WERI-Rb-1 (cell line): Measurements from ENCODE around the gene SDR42E2.

Source experiments
- DNase-seq: peaks from one replicate; pipeline ENCODE4 v3.0.0-alpha.2; 2020
- H3K27ac ChIP-seq: fragments of 250-450 bp; sonication (Bioruptor Pico); 2 replicates; pipeline ENCODE4 v1.5.1; 2020; ENCODE audit warnings: mild to moderate bottlenecking, moderate library complexity
- H3K27me3 ChIP-seq: fragments of 250-450 bp; sonication (Bioruptor Pico); 2 replicates; pipeline ENCODE4 v1.5.1; 2021; ENCODE audit warnings: mild to moderate bottlenecking, low read depth, moderate library complexity; ENCODE audit not compliant: insufficient read depth, severe bottlenecking
- H3K36me3 ChIP-seq: fragments of 250-450 bp; sonication (Bioruptor Pico); 2 replicates; pipeline ENCODE4 v1.5.1; 2020; ENCODE audit warnings: mild to moderate bottlenecking, moderate library complexity
- H3K4me3 ChIP-seq: 2 replicates; pipeline ENCODE4 v1.5.1; 2011; ENCODE audit warnings: low read depth, mild to moderate bottlenecking, control low read depth, low read length
- H3K9me3 ChIP-seq: fragments of 250-450 bp; sonication (Bioruptor Pico); 2 replicates; pipeline ENCODE4 v1.5.1; 2021; ENCODE audit warnings: mild to moderate bottlenecking, moderate library complexity; ENCODE audit not compliant: severe bottlenecking
- CTCF ChIP-seq: IDR thresholded peaks from 2 replicates; pipeline ENCODE4 v1.5.1; 2011; ENCODE audit warnings: low read depth, mild to moderate bottlenecking, control low read depth, inconsistent platforms, low read length

SDR42E2 gene

GRCh38 chr16:22161999-22162655, at the start of gene SDR42E2:
SDR42E2 (plus strand) TSS chr16:22162506; CDS start chr16:22165583, 3,077 bp downstream.
- no peaks in the 10 kb centered on the region for H3K27me3 ChIP-seq
- H3K9me3 ChIP-seq = peaks cover 2% of the 10 kb centered on the region
- TF ChIP-seq CTCF = no peak
- H3K36me3 ChIP-seq = no peaks in the 10 kb centered on the region
- no peak for DNase-seq
- no peak within 1 kb of the TSS for H3K27ac ChIP-seq
- no peak within 1 kb of the TSS for H3K4me3 ChIP-seq

- Histone ChIP-seq H3K27ac (no peak overlapping the region), H3K27me3 (no peaks in the 10 kb centered on the region), H3K4me3 (no peak overlapping the region), H3K9me3 (no peaks in the 10 kb centered on the region), H3K36me3 (no peaks in the 10 kb centered on the region)
- TF ChIP-seq CTCF = no peak
- no peak for DNase-seq
Measured at GRCh38 chr16:22116095-22116700, 46.1 kb upstream of the SDR42E2 start.

- H3K36me3 ChIP-seq = no peaks in the 10 kb centered on the region
- TF ChIP-seq CTCF = no peak
- no peaks in the 10 kb centered on the region for H3K9me3 ChIP-seq
- H3K4me3 ChIP-seq = no peak overlapping the region
- H3K27ac ChIP-seq = no peak overlapping the region
- H3K27me3 ChIP-seq = no peaks in the 10 kb centered on the region
- DNase-seq = no peak
Measured at GRCh38 chr16:22117609-22118008, 44.7 kb upstream of the SDR42E2 start.

GRCh38 chr16:22120440-22120839, 41.9 kb upstream of the SDR42E2 start:
- Histone ChIP-seq H3K9me3 (no peaks in the 10 kb centered on the region), H3K27me3 (no peaks in the 10 kb centered on the region), H3K27ac (no peak overlapping the region), H3K4me3 (no peak overlapping the region), H3K36me3 (no peaks in the 10 kb centered on the region)
- DNase-seq = no peak
- TF ChIP-seq CTCF = no peak

- Histone ChIP-seq H3K36me3 (no peaks in the 10 kb centered on the region), H3K4me3 (no peak overlapping the region), H3K27ac (no peak overlapping the region), H3K27me3 (no peaks in the 10 kb centered on the region), H3K9me3 (no peaks in the 10 kb centered on the region)
- no peak for TF ChIP-seq CTCF
- no peak for DNase-seq
Measured at GRCh38 chr16:22122239-22122638, 40.1 kb upstream of the SDR42E2 start.
